Neural progenitor cell (in vitro differentiated cells): ENCODE results near the gene EPB41L4A. TPM values are rescaled to one million over a fixed set of nuclear protein-coding genes. Genes with fewer than 3 reads are reported as not detected.

Experiments used
- DNase-seq: peaks from one replicate; pipeline ENCODE4 v3.0.0-alpha.2; 2016; ENCODE audit warnings: low spot score
- H2AFZ ChIP-seq: fragments of 200-600 bp; sonication (generic); replicated peaks from 2 replicates; pipeline ENCODE4 v1.6.1; 2016; ENCODE audit warnings: antibody characterized with exemption
- H3F3A ChIP-seq: fragments of 200-600 bp; sonication (generic); 2 replicates; pipeline ENCODE4 v1.6.1; 2016; ENCODE audit warnings: antibody characterized with exemption, low read depth
- H3K27ac ChIP-seq: fragments of 200-600 bp; sonication (generic); 2 replicates; pipeline ENCODE4 v1.5.1; 2016; ENCODE audit warnings: mild to moderate bottlenecking
- H3K27me3 ChIP-seq: fragments of 200-600 bp; sonication (generic); 2 replicates; pipeline ENCODE4 v1.6.1; 2016; ENCODE audit warnings: mild to moderate bottlenecking, moderate library complexity
- H3K36me3 ChIP-seq: fragments of 200-600 bp; sonication (generic); 2 replicates; pipeline ENCODE4 v1.5.1; 2016
- H3K4me1 ChIP-seq: fragments of 200-600 bp; sonication (generic); 2 replicates; pipeline ENCODE4 v1.6.1; 2016; ENCODE audit warnings: mixed run types
- H3K4me2 ChIP-seq: fragments of 200-600 bp; sonication (generic); 2 replicates; pipeline ENCODE4 v1.6.1; 2016
- H3K4me3 ChIP-seq: fragments of 200-600 bp; sonication (generic); 2 replicates; pipeline ENCODE4 v1.5.1; 2016
- H3K79me2 ChIP-seq: fragments of 200-600 bp; sonication (generic); 2 replicates; pipeline ENCODE4 v1.6.1; 2016; ENCODE audit warnings: low read depth
- H3K9ac ChIP-seq: fragments of 200-600 bp; sonication (generic); 2 replicates; pipeline ENCODE4 v1.6.1; 2016
- H3K9me3 ChIP-seq: fragments of 200-600 bp; sonication (generic); 2 replicates; pipeline ENCODE4 v1.5.1; 2016; ENCODE audit warnings: low read depth
- H4K20me1 ChIP-seq: fragments of 200-600 bp; sonication (generic); 2 replicates; pipeline ENCODE4 v1.6.1; 2016; ENCODE audit warnings: low read depth
- H3K27ac Mint-ChIP-seq: 3 replicates; pipeline ENCODE4 v1.8.0; 2021; ENCODE audit warnings: mixed read lengths
- H3K27me3 Mint-ChIP-seq: 2 replicates; pipeline ENCODE4 v1.8.0; 2022; ENCODE audit warnings: low read depth, mild to moderate bottlenecking, inconsistent platforms, moderate library complexity, mixed read lengths; ENCODE audit not compliant: insufficient read depth
- H3K36me3 Mint-ChIP-seq: 3 replicates; pipeline ENCODE4 v1.8.0; 2021; ENCODE audit warnings: mixed read lengths
- H3K4me1 Mint-ChIP-seq: 3 replicates; pipeline ENCODE4 v1.8.0; 2021; ENCODE audit warnings: mixed read lengths
- H3K4me3 Mint-ChIP-seq: 3 replicates; pipeline ENCODE4 v1.8.0; 2021; ENCODE audit warnings: mild to moderate bottlenecking, moderate library complexity, mixed read lengths
- H3K9me3 Mint-ChIP-seq: 3 replicates; pipeline ENCODE4 v1.8.0; 2020; ENCODE audit warnings: mixed read lengths
- EZH2 ChIP-seq: fragments of 200-600 bp; sonication (generic); IDR thresholded peaks from 2 replicates; pipeline ENCODE4 v1.6.1; 2017; ENCODE audit warnings: antibody characterized with exemption, mild to moderate bottlenecking, moderate library complexity
- EZH2phosphoT487 ChIP-seq: fragments of 200-600 bp; sonication (generic); IDR thresholded peaks from 2 replicates; pipeline ENCODE4 v1.6.1; 2017; ENCODE audit warnings: antibody characterized with exemption
- total RNA-seq: library from RNA; depleted of rRNA; stranded (reverse); fragments of >200 nt; gene quantifications from 2 replicates; pipeline ENCODE4 v1.2.3, GENCODE V29; 2015; ENCODE audit warnings: low replicate concordance
- TF ChIP-seq, protein P1 (sequence below): fragments of 200-600 bp; sonication (generic); IDR thresholded peaks from 2 replicates; pipeline ENCODE4 v1.5.1; 2017; ENCODE audit warnings: antibody characterized with exemption, mild to moderate bottlenecking

The EPB41L4A gene
- total RNA-seq, 1 donor from 2014 or later: 2.7 TPM

DNA sequence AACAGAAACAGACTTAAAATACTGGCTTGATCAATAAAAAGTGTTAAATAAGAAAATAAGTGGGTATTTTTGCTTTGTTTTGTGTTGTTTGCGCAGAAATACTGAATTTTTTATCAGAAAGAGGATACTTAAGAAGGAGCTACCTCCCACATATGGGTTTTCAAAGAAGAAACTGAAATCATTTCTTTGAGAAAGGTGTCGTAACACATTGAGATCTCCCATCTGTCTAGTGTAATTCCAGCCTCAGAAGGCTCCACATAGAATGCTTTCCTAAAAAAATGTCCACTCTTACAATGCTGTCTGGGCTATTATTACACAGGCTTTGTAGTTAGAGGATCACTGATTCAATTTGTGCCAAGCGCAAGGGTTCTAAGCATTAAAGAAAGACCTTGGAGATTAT, 226.2 kb downstream of the EPB41L4A start:
- Mint-ChIP-seq H3K27me3 (peaks cover 2% of the 10 kb centered on the region), H3K4me1 (peaks cover 3% of the 10 kb centered on the region), H3K27ac (no peak overlapping the region), H3K36me3 (peaks cover 6% of the 10 kb centered on the region), H3K4me3 (no peak overlapping the region), H3K9me3 (no peaks in the 10 kb centered on the region)
- TF ChIP-seq EZH2phosphoT487 (no peak), EZH2 (no peak)
- TF ChIP-seq, protein P1, sequence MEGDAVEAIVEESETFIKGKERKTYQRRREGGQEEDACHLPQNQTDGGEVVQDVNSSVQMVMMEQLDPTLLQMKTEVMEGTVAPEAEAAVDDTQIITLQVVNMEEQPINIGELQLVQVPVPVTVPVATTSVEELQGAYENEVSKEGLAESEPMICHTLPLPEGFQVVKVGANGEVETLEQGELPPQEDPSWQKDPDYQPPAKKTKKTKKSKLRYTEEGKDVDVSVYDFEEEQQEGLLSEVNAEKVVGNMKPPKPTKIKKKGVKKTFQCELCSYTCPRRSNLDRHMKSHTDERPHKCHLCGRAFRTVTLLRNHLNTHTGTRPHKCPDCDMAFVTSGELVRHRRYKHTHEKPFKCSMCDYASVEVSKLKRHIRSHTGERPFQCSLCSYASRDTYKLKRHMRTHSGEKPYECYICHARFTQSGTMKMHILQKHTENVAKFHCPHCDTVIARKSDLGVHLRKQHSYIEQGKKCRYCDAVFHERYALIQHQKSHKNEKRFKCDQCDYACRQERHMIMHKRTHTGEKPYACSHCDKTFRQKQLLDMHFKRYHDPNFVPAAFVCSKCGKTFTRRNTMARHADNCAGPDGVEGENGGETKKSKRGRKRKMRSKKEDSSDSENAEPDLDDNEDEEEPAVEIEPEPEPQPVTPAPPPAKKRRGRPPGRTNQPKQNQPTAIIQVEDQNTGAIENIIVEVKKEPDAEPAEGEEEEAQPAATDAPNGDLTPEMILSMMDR: no peak
- Histone ChIP-seq H3K9ac (no peak overlapping the region), H3K4me1 (peaks cover 7% of the 10 kb centered on the region), H3K4me2 (no peak overlapping the region), H4K20me1 (no peaks in the 10 kb centered on the region), H3K27me3 (no peaks in the 10 kb centered on the region), H3F3A (no peaks in the 10 kb centered on the region), H3K36me3 (no peaks in the 10 kb centered on the region), H3K9me3 (no peaks in the 10 kb centered on the region), H3K79me2 (no peaks in the 10 kb centered on the region), H3K4me3 (no peak overlapping the region), H3K27ac (no peak overlapping the region), H2AFZ (no peak overlapping the region)
- DNase-seq: no peak

DNA sequence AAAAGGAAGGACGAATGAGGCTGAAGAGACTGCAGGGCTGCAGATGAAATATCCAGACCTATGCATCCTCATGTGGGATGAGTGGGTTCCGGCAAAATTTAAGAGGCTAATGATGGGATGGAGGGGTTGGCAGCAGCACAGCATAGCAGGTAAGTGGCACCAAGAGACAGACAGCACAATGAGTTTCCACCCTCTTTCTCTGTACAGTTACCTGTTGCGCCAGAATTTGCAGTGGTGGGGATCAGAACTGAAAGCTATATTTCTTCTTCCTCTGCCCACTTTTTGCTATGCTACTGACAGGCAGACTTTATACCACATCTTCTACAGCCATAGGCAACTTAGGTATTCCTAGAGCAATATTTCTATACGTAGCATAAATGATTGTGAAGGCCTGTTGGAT, 227.0 kb downstream of the EPB41L4A start:
- H3K4me3 ChIP-seq: no peak overlapping the region
- no peaks in the 10 kb centered on the region for H3K9me3 ChIP-seq
- DNase-seq: no peak
- Mint-ChIP-seq H3K27me3 (peaks cover 2% of the 10 kb centered on the region), H3K4me1 (peaks cover 3% of the 10 kb centered on the region), H3K9me3 (no peaks in the 10 kb centered on the region), H3K27ac (no peak overlapping the region), H3K36me3 (peaks cover 6% of the 10 kb centered on the region), H3K4me3 (no peak overlapping the region)
- H3K4me1 ChIP-seq: peaks cover 7% of the 10 kb centered on the region
- H2AFZ ChIP-seq: no peak overlapping the region
- H3K27me3 ChIP-seq: no peaks in the 10 kb centered on the region
- H4K20me1 ChIP-seq: no peaks in the 10 kb centered on the region
- H3K27ac ChIP-seq: no peak overlapping the region
- no peaks in the 10 kb centered on the region for H3F3A ChIP-seq
- no peak overlapping the region for H3K4me2 ChIP-seq
- no peaks in the 10 kb centered on the region for H3K36me3 ChIP-seq
- H3K79me2 ChIP-seq: no peaks in the 10 kb centered on the region
- H3K9ac ChIP-seq: no peak overlapping the region
- TF ChIP-seq EZH2 (no peak), EZH2phosphoT487 (no peak)
- TF ChIP-seq, protein P1: no peak

DNA sequence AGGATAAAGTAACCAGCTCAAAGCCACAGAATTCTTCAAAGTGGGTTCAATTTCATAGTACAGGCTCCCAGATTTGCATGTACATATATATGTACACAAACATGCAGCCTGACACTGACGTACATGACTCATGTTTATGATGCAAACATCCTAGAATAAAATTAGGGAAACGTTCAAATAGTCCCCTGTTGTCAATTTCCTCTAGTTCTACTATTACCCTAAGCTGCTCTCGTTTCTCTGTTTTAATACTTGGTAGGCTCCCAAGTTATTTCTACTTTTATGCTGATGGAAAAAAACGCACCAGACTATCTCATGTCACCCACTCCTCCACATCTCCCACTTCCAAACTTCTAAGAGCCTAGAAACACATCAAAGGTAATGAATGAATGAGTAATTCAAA, 229.7 kb downstream of the EPB41L4A start:
- peaks cover 26% of the 10 kb centered on the region for H3K4me1 Mint-ChIP-seq
- Histone ChIP-seq H2AFZ (no peak overlapping the region), H3K79me2 (no peaks in the 10 kb centered on the region), H3K4me1 (peaks cover 7% of the 10 kb centered on the region), H3K36me3 (no peaks in the 10 kb centered on the region), H3K4me2 (no peak overlapping the region), H3K27me3 (no peaks in the 10 kb centered on the region), H3F3A (no peaks in the 10 kb centered on the region), H3K9me3 (no peaks in the 10 kb centered on the region), H3K9ac (no peak overlapping the region), H4K20me1 (no peaks in the 10 kb centered on the region), H3K4me3 (no peak overlapping the region), H3K27ac (no peak overlapping the region)
- peaks cover 6% of the 10 kb centered on the region for H3K36me3 Mint-ChIP-seq
- no peak for DNase-seq
- peaks cover 2% of the 10 kb centered on the region for H3K27me3 Mint-ChIP-seq
- H3K4me3 Mint-ChIP-seq: no peak overlapping the region
- no peaks in the 10 kb centered on the region for H3K9me3 Mint-ChIP-seq
- H3K27ac Mint-ChIP-seq: no peak overlapping the region
- TF ChIP-seq EZH2phosphoT487 (no peak), EZH2 (no peak)
- TF ChIP-seq, protein P1: no peak
